Panc1 (cell line): ENCODE data around the gene KDM4E.
"Not testable (repeated sequence)": the region's sequence is repeated elsewhere in the genome, so short reads cannot be mapped to it uniquely, and the experiment has no call there.

ENCODE experiments used
- TCF7L2 ChIP-seq: IDR thresholded peaks from 2 replicates; pipeline ENCODE4 v1.6.1; 2011; ENCODE audit warnings: mild to moderate bottlenecking, low read depth, low read length, inconsistent platforms
- TF ChIP-seq, protein P1 (sequence below): fragments of 450-650 bp; IDR thresholded peaks from 2 replicates; pipeline ENCODE4 v1.5.1; 2017; ENCODE audit warnings: mild to moderate bottlenecking

DNA sequence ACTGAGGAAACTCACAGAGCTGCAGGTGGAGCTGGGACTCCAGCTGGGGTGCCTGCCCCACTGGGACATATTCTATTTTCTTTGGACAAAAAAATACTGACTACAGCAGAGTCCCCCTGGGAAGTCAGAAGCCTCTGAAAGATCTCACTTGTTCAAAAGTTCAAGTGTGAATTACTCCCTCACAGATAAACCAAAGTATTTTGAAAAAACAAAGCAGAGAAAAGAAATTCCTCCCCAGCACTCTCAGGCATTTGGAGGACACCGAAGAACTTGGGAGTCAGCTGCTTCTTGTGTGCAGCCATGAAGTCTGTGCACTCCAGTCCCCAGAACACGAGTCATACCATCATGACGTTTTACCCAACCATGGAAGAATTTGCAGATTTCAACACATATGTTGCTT lies 24.1 kb downstream of the KDM4E start, which contains the start of gene KDM4F:
- not testable (repeated sequence) for TF ChIP-seq TCF7L2
- TF ChIP-seq, protein P1, sequence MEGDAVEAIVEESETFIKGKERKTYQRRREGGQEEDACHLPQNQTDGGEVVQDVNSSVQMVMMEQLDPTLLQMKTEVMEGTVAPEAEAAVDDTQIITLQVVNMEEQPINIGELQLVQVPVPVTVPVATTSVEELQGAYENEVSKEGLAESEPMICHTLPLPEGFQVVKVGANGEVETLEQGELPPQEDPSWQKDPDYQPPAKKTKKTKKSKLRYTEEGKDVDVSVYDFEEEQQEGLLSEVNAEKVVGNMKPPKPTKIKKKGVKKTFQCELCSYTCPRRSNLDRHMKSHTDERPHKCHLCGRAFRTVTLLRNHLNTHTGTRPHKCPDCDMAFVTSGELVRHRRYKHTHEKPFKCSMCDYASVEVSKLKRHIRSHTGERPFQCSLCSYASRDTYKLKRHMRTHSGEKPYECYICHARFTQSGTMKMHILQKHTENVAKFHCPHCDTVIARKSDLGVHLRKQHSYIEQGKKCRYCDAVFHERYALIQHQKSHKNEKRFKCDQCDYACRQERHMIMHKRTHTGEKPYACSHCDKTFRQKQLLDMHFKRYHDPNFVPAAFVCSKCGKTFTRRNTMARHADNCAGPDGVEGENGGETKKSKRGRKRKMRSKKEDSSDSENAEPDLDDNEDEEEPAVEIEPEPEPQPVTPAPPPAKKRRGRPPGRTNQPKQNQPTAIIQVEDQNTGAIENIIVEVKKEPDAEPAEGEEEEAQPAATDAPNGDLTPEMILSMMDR = not testable (repeated sequence)
